Measurements from ENCODE around the gene CNIH1.
"Not testable (repeated sequence)": the region's sequence is repeated elsewhere in the genome, so short reads cannot be mapped to it uniquely, and the experiment has no call there.

The CNIH1 gene

DNA sequence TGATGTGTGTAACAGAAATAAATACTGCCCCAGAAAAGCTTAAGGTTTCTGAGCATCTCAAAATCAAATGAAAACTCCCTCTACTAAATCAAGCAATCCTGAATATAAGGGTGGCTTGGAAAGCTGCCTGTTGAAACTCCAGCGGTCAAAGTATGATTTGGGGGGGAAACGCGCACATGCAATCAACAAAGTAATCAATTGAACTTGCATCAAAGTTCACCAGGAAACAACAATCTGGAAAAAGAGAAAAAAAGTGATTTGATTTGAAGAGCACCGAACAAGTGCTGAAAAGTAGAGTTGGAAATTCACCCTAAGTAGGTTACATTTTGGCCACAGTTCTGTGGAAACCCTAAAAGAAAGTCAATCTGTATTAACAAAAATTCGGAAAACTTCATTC, 700 bp downstream of the CNIH1 start:
- ChIA-PET POLR2A (no interaction called here), CTCF (interaction anchor here (0.6 to 3.8 kb wide), 8 partner anchors 10 to 92 kb away, joined by 3 to 36 read pairs (median 7); no protein-coding TSS in a partner anchor)
- H3K4me3 ChIP-seq (ENCODE audit: low read depth, low read length), result peak overlapping the region; percentile 80
- DNase-seq (ENCODE audit: low read depth, low spot score), result no peak
- TF ChIP-seq, protein P1, sequence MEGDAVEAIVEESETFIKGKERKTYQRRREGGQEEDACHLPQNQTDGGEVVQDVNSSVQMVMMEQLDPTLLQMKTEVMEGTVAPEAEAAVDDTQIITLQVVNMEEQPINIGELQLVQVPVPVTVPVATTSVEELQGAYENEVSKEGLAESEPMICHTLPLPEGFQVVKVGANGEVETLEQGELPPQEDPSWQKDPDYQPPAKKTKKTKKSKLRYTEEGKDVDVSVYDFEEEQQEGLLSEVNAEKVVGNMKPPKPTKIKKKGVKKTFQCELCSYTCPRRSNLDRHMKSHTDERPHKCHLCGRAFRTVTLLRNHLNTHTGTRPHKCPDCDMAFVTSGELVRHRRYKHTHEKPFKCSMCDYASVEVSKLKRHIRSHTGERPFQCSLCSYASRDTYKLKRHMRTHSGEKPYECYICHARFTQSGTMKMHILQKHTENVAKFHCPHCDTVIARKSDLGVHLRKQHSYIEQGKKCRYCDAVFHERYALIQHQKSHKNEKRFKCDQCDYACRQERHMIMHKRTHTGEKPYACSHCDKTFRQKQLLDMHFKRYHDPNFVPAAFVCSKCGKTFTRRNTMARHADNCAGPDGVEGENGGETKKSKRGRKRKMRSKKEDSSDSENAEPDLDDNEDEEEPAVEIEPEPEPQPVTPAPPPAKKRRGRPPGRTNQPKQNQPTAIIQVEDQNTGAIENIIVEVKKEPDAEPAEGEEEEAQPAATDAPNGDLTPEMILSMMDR (IDR thresholded peaks at IDR 0.05; ENCODE audit: insufficient read depth, low read length, missing control alignments), result no peak

DNA sequence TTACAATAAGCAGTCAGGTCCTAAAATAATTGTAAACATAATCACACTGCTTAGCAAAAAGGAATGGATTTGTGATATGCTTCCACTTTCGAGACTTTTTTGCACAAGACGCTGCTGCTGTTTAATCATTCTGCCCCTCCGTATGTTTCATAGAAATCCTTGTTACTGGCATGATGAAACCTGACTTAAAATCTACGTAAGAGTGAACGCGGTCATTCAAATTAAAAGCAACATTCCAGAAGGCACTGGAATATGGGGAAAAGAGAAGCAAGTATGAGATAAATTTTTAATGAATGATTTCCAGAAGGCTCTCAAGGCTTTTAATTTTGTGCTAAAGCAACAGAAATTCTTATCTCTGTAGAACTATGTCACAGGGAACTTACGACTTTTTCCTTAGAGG, 1.1 kb downstream of the CNIH1 start:
- POLR2A ChIA-PET, result no interaction called here
- CTCF ChIA-PET, result interaction anchor here (1.1 to 3.8 kb wide), 5 partner anchors 11 to 73 kb away, joined by 3 to 36 read pairs (median 4); no protein-coding TSS in a partner anchor
- no peak for DNase-seq (ENCODE audit: low read depth, low spot score)
- TF ChIP-seq, protein P1 (IDR thresholded peaks at IDR 0.05; ENCODE audit: insufficient read depth, low read length, missing control alignments), result no peak
- peak overlapping the region; percentile 80 for H3K4me3 ChIP-seq (ENCODE audit: low read depth, low read length)

DNA sequence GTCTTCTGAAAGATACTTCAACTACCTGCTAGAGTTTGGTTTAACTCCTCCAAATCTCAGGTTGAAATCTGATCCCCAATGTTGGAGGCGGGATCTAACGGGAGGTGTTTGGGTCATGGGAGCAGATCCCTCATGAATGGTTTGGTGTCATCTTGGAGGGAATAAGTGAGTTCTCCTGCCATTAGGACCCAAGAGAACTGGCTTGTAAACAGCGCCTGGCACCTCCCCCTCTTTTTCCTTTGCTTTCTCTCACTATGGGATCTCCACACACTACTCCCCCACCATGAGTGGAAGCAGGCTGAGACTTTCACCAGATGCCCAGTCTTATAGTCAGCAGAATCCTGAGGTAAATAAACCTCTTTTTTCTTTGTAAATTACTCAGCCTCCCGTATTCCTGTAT, 2.5 kb downstream of the CNIH1 start:
- DNase-seq (ENCODE audit: low read depth, low spot score), result no peak
- TF ChIP-seq, protein P1 (IDR thresholded peaks at IDR 0.05; ENCODE audit: insufficient read depth, low read length, missing control alignments), result no peak
- CTCF ChIA-PET, result interaction anchor here (1.4 to 3.8 kb wide), 3 partner anchors 12 to 49 kb away, joined by 3 to 36 read pairs (median 6); no protein-coding TSS in a partner anchor
- no peak overlapping the region for H3K4me3 ChIP-seq (ENCODE audit: low read depth, low read length)
- POLR2A ChIA-PET, result no interaction called here

DNA sequence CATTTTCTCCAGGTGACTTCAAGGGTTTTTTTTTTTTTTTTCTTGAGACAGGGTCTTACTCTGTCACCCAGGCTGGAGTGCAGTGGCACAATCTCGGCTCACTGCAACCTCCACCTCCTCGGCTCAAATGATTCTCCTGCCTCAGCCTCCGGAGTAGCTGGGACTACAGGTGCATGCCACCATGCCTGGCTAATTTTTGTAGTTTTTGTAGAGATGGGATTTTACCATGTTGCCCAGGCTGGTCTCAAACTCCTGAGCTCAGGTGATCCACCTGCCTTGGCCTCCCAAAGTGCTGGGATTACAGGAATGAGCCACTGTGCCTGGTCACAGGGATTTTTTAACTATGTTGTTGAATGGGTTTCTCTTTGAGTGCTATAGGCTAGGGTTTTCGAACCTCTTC, 3.2 kb downstream of the CNIH1 start:
- POLR2A ChIA-PET; H3K4me3 ChIP-seq (ENCODE audit: low read depth, low read length); DNase-seq (ENCODE audit: low read depth, low spot score): not testable (repeated sequence)
- CTCF ChIA-PET, result interaction anchor here (0.9 to 1.8 kb wide), 4 partner anchors 9 to 50 kb away, joined by 3 to 6 read pairs (median 3); no protein-coding TSS in a partner anchor

DNA sequence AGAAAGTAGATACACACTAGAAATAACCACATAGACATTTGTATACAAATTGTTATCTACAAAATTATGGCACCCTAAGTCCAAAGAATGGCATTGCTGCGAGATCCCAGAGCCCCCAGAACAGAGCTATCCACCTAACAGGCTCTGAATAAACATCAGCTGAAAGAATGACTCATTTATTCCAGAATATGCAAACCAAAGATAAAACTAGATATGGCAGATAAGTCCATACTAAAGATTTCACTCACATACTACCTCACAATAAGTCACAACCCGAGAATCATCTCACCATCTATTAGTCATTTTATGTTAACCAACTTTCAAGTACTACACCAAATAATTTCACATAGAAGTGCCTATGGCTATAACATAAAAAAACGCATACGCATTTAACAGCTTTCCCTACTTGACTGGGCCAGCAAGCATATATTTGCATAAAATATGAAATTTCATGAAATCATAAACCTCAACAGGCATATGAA, 5.6 kb downstream of the CNIH1 start:
- no peak overlapping the region for H3K4me3 ChIP-seq (ENCODE audit: low read depth, low read length)
- ChIA-PET POLR2A (no interaction called here), CTCF (interaction anchor here (0.7 to 2.4 kb wide), 10 partner anchors 9 to 340 kb away, joined by 3 to 7 read pairs (median 4); partner anchors contain the start of genes CDKN3 and GMFB)
- DNase-seq (ENCODE audit: low read depth, low spot score), result no peak
- TF ChIP-seq, protein P1 (IDR thresholded peaks at IDR 0.05; ENCODE audit: insufficient read depth, low read length, missing control alignments), result no peak

DNA sequence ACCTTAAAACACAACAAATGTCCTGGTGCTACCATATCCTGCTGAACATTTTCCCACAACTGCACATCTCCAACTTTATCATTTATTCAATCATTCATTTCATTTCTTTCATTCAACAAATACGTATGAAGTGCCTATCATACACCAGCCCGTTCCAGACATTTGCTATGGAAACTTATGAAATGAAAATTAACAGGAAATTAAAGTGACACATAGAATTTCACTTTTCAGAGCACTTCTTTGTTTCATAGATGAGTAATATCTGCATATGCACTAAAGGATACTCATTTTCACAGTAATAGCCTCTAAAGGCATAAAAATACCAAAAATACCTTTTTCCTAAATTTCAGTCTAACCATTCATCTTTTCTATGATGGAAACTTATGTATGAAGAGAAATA, 12.6 kb downstream of the CNIH1 start:
- CTCF ChIA-PET, result interaction anchor here (0.9 to 2.2 kb wide), 4 partner anchors 8 to 13 kb away, joined by 3 to 10 read pairs (median 5); partner anchors contain the start of gene CNIH1
- no peak overlapping the region for H3K4me3 ChIP-seq (ENCODE audit: low read depth, low read length)
- TF ChIP-seq, protein P1 (IDR thresholded peaks at IDR 0.05; ENCODE audit: insufficient read depth, low read length, missing control alignments), result no peak
- DNase-seq (ENCODE audit: low read depth, low spot score), result no peak
- POLR2A ChIA-PET, result no interaction called here

DNA sequence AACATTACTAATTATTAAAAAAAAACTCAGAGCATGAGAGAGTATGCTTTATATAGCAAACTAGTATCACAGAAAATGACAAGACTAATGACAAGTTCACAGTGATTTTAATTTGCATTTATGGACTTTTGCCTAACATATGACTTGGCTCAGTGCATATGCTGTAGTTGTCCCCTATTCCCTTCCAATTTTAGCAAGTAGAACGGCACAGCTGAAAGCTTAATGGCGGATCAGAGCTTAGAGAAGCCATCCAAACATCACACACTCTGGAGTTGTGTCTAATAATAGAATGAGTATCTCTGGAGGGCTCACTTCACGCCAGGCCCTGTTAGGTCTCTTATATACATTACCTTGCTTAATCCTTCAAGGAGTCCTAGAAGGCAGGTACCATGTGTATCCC, 13.3 kb downstream of the CNIH1 start:
- TF ChIP-seq, protein P1 (IDR thresholded peaks at IDR 0.05; ENCODE audit: insufficient read depth, low read length, missing control alignments), result no peak
- ChIA-PET POLR2A (no interaction called here), CTCF (interaction anchor here (0.9 to 2.2 kb wide), 4 partner anchors 9 to 61 kb away, joined by 3 to 10 read pairs (median 6); partner anchors contain the start of gene CNIH1)
- no peak for DNase-seq (ENCODE audit: low read depth, low spot score)
- H3K4me3 ChIP-seq (ENCODE audit: low read depth, low read length), result no peak overlapping the region
